Measurements from ENCODE around the gene IRF4. TPM values are rescaled to one million over a fixed set of nuclear protein-coding genes. Genes with fewer than 3 reads are reported as not detected.

The IRF4 gene
- total RNA-seq, 1 donor from 2014 or later, result 2.9 TPM

DNA sequence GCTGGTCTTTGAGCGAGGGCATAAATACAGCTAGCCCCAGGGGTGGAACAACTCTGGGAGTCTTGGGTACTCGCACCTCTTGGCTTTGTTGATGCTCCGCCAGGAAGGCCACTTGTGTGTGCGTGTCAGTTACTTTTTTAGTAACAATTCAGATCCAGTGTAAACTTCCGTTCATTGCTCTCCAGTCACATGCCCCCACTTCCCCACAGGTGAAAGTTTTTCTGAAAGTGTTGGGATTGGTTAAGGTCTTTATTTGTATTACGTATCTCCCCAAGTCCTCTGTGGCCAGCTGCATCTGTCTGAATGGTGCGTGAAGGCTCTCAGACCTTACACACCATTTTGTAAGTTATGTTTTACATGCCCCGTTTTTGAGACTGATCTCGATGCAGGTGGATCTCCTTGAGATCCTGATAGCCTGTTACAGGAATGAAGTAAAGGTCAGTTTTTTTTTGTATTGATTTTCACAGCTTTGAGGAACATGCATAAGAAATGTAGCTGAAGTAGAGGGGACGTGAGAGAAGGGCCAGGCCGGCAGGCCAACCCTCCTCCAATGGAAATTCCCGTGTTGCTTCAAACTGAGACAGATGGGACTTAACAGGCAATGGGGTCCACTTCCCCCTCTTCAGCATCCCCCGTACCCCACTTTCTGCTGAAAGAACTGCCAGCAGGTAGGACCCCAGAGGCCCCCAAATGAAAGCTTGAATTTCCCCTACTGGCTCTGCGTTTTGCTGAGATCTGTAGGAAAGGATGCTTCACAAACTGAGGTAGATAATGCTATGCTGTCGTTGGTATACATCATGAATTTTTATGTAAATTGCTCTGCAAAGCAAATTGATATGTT, 19.2 kb downstream of the IRF4 start:
- Histone ChIP-seq H3K4me3 (no peak overlapping the region), H3K4me1 (no peaks in the 10 kb centered on the region), H3K9me3 (peaks cover 7% of the 10 kb centered on the region), H3K27ac (no peak overlapping the region), H3K36me3 (no peaks in the 10 kb centered on the region), H3K27me3 (no peaks in the 10 kb centered on the region)
- TF ChIP-seq POLR2AphosphoS5 (IDR thresholded peaks at IDR 0.05; ENCODE audit: insufficient read depth in 1 of 2, low read depth in 1 of 2), result no peak
- no peak for TF ChIP-seq POLR2A (IDR thresholded peaks at IDR 0.05)
- TF ChIP-seq, protein P1, sequence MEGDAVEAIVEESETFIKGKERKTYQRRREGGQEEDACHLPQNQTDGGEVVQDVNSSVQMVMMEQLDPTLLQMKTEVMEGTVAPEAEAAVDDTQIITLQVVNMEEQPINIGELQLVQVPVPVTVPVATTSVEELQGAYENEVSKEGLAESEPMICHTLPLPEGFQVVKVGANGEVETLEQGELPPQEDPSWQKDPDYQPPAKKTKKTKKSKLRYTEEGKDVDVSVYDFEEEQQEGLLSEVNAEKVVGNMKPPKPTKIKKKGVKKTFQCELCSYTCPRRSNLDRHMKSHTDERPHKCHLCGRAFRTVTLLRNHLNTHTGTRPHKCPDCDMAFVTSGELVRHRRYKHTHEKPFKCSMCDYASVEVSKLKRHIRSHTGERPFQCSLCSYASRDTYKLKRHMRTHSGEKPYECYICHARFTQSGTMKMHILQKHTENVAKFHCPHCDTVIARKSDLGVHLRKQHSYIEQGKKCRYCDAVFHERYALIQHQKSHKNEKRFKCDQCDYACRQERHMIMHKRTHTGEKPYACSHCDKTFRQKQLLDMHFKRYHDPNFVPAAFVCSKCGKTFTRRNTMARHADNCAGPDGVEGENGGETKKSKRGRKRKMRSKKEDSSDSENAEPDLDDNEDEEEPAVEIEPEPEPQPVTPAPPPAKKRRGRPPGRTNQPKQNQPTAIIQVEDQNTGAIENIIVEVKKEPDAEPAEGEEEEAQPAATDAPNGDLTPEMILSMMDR (IDR thresholded peaks at IDR 0.05), result no peak
- intact Hi-C loops (cut with DNase I), result no loop called here
- no peak for DNase-seq (ENCODE audit: extremely low spot score in 2 of 2)

DNA sequence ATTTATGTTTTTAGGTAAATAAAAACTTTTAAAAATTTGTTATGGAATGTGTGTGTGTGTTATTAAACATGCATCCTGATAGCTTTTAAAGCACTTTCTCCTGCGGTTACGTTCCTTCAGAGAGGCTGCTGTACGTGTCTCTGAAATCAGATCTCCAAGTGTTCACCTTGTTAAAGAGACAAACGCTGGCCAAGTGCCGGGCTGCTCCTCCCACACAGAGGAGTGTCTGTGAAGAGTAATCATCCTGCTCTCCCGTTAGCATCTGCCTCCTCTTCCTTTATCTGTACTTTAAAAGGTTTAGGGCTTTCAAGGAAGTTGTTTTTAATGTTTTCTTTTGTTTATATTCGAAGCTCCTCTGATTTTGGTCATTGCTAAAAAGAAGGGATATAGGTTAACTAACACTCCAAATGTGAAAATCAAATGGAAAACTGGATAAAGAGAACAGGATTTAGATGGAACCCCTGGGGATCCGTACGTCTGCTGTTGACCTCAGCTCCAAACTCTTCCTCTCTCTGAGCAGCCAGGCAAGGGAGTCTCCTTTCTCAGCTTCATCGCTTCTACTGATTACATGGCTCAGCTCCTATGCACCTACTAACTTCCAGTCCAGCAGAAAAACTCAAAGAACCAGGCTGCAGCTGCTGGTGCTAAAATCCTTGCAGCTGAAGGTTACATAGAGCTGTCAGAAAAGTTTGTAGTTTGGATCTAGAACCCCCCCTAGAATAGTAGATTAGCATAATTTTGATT, 20.0 kb downstream of the IRF4 start:
- no peak for TF ChIP-seq POLR2AphosphoS5 (IDR thresholded peaks at IDR 0.05; ENCODE audit: insufficient read depth in 1 of 2, low read depth in 1 of 2)
- TF ChIP-seq, protein P1 (IDR thresholded peaks at IDR 0.05), result no peak
- H3K4me1 ChIP-seq, result no peaks in the 10 kb centered on the region
- intact Hi-C loops (cut with DNase I), result no loop called here
- H3K4me3 ChIP-seq, result no peak overlapping the region
- H3K9me3 ChIP-seq, result peaks cover 7% of the 10 kb centered on the region
- H3K36me3 ChIP-seq, result no peaks in the 10 kb centered on the region
- no peaks in the 10 kb centered on the region for H3K27me3 ChIP-seq
- H3K27ac ChIP-seq, result no peak overlapping the region
- no peak for DNase-seq (ENCODE audit: extremely low spot score in 2 of 2)

DNA sequence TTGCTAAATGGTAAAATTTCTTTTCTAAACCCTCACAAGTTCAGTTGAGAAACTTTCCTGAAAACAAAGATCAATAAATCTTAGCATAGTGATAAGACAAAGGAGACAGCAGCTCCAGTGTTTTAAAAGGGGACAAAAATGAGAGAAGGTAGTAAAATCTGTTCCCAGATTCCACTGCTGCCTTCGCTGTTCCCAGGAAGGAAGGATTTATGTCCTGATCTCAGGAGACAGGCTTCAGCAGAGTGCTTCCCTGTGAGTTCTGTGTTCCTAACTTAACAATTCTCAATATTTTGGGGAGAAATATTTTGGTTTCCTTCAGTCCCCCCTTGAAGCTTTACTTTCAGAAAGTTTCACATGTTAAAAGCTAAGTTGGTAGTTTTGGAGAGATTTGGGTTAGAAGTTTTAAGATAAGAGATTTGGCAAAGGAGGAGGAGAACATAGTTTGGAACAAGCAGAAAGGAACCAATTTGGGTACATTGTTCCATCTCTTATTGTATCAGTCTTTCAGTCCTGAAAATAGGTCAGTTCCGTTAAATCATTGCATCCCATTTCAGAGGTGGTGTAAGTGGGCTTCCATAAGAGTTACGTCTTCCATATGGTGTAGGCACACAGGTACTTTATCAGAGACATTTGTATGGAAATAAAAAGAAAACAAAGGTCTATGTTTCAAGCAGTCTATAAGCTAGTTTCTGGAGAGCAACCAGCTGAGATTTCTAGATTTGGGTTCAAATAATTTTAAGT, 20.8 kb downstream of the IRF4 start:
- TF ChIP-seq, protein P1 (IDR thresholded peaks at IDR 0.05), result no peak
- Histone ChIP-seq H3K27ac (no peak overlapping the region), H3K36me3 (no peaks in the 10 kb centered on the region), H3K9me3 (peaks cover 7% of the 10 kb centered on the region), H3K4me1 (no peaks in the 10 kb centered on the region), H3K4me3 (no peak overlapping the region), H3K27me3 (no peaks in the 10 kb centered on the region)
- intact Hi-C loops (cut with DNase I), result no loop called here
- no peak for DNase-seq (ENCODE audit: extremely low spot score in 2 of 2)

DNA sequence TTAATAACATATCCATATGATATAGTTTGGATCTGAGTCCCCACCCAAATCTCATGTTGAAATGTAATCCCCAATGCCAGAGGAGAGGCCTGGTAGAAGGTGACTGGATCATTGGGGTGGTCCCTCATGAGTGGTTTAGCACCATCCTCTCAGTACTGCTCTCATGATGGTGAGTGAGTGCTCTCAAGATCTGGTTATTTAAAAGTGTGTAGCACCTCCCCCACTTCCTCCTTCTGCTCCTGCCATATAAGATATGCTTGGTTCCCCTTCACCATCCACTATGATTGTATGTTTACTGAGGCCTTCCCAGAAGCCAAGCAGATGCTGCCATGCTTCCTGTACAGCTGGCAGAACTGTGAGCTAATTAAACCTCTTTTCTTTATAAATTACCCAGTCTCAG, 22.9 kb downstream of the IRF4 start:
- Histone ChIP-seq H3K36me3 (no peaks in the 10 kb centered on the region), H3K27ac (no peak overlapping the region), H3K4me1 (no peaks in the 10 kb centered on the region), H3K9me3 (peaks cover 7% of the 10 kb centered on the region), H3K4me3 (no peak overlapping the region), H3K27me3 (no peaks in the 10 kb centered on the region)
- TF ChIP-seq POLR2A (IDR thresholded peaks at IDR 0.05) (no peak), POLR2AphosphoS5 (IDR thresholded peaks at IDR 0.05; ENCODE audit: insufficient read depth in 1 of 2, low read depth in 1 of 2) (no peak)
- TF ChIP-seq, protein P1 (IDR thresholded peaks at IDR 0.05), result no peak
- intact Hi-C loops (cut with DNase I), result no loop called here
- DNase-seq (ENCODE audit: extremely low spot score in 2 of 2), result no peak
